Loucy (cell line): ENCODE measurements around the gene KIF11.

Experiments
- H2AFZ ChIP-seq: fragments of 200-600 bp; sonication (generic); 2 replicates; pipeline ENCODE4 v1.6.0; 2016; ENCODE audit warnings: antibody characterized with exemption, mild to moderate bottlenecking, low read length, moderate library complexity
- H3F3A ChIP-seq: fragments of 200-600 bp; 2 replicates; pipeline ENCODE4 v1.6.0; 2016; ENCODE audit warnings: antibody characterized with exemption, low read depth, mild to moderate bottlenecking
- H3K27me3 ChIP-seq: fragments of 200-600 bp; sonication (generic); 2 replicates; pipeline ENCODE4 v1.6.1; 2014; ENCODE audit warnings: low read length, mild to moderate bottlenecking; ENCODE audit not compliant: insufficient read depth, poor library complexity, severe bottlenecking
- H3K36me3 ChIP-seq: fragments of 200-600 bp; sonication (generic); 2 replicates; pipeline ENCODE4 v1.6.1; 2016; ENCODE audit warnings: low read length; ENCODE audit not compliant: insufficient read depth
- H3K4me1 ChIP-seq: fragments of 200-600 bp; sonication (generic); 2 replicates; pipeline ENCODE4 v1.5.1; 2014; ENCODE audit warnings: low read length, mild to moderate bottlenecking; ENCODE audit not compliant: insufficient read depth, poor library complexity, severe bottlenecking
- H3K4me2 ChIP-seq: fragments of 200-600 bp; sonication (generic); 2 replicates; pipeline ENCODE4 v1.6.0; 2014; ENCODE audit warnings: antibody characterized with exemption, low read length, low read depth, mild to moderate bottlenecking; ENCODE audit not compliant: poor library complexity, severe bottlenecking
- H3K4me3 ChIP-seq: fragments of 200-600 bp; sonication (generic); 2 replicates; pipeline ENCODE4 v1.5.1; 2014; ENCODE audit warnings: low read length, mild to moderate bottlenecking, mixed read lengths; ENCODE audit not compliant: poor library complexity, severe bottlenecking
- H3K79me2 ChIP-seq: fragments of 200-600 bp; sonication (generic); 2 replicates; pipeline ENCODE4 v1.6.1; 2014; ENCODE audit warnings: low read length; ENCODE audit not compliant: insufficient read depth
- H3K9ac ChIP-seq: fragments of 200-600 bp; sonication (generic); 2 replicates; pipeline ENCODE4 v1.6.0; 2014; ENCODE audit warnings: mild to moderate bottlenecking, low read depth, low read length, moderate library complexity; ENCODE audit not compliant: poor library complexity, severe bottlenecking
- H3K9me2 ChIP-seq: fragments of 200-600 bp; sonication (generic); replicated peaks from 2 replicates; pipeline ENCODE4 v1.6.1; 2016; ENCODE audit warnings: low read depth, low read length, mixed read lengths
- H3K9me3 ChIP-seq: fragments of 200-600 bp; sonication (generic); 2 replicates; pipeline ENCODE4 v1.6.1; 2014; ENCODE audit warnings: mild to moderate bottlenecking, antibody characterized with exemption, low read length, low read depth; ENCODE audit not compliant: insufficient read depth
- H4K20me1 ChIP-seq: fragments of 200-600 bp; sonication (generic); 2 replicates; pipeline ENCODE4 v1.6.0; 2014; ENCODE audit warnings: antibody characterized with exemption, low read length, mild to moderate bottlenecking; ENCODE audit not compliant: insufficient read depth, poor library complexity, severe bottlenecking
- CTCF ChIP-seq: fragments of 200-600 bp; sonication (generic); conservative IDR thresholded peaks from 2 replicates; pipeline ENCODE4 v1.5.1; 2014; ENCODE audit warnings: mild to moderate bottlenecking, antibody characterized with exemption, low read length
- EZH2phosphoT487 ChIP-seq: fragments of 200-600 bp; IDR thresholded peaks from 2 replicates; pipeline ENCODE4 v1.6.1; 2018; ENCODE audit warnings: antibody characterized with exemption, mild to moderate bottlenecking, moderate library complexity, borderline replicate concordance

The KIF11 gene

DNA sequence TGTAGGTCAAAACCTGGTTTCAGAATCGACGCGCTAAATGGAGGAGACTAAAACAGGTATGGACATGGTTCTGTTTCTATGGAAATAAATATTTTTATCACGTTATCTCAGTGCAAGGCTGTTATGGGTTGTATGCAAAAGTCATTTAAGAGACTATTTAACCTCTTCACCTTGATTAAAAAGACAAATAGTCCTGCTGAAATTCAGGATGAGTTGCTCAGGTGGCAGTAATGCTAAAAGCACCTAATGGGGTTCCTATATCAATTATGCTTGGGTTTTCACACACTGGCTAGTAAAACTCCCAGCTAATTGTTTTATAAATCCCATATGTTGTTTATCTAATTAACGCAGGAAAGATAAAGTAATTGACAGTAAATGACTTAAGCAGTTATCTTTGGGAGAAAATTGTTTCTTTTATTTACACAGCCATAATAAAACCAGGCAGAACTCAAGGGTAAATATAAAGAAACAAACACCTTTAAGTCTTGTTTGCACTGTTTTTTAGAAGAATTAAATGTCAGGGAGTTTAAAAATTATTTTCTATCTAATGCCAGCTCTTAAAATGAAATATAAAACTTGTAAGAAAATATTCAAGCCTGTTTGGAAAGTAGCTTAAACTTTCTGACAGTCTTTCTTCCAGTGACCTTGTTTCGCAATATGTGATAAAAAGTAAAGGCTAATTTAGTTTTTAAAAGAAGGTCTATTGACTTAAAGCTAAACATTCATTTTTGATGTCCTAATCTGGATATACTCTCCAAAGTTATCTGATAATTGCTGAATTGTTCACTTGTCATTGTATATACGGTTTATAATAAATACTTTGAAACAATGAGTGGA, 100.0 kb downstream of the KIF11 start:
- peaks cover 22% of the 10 kb centered on the region for H3F3A ChIP-seq
- H3K79me2 ChIP-seq = peaks cover 78% of the 10 kb centered on the region
- H3K9me3 ChIP-seq = no peaks in the 10 kb centered on the region
- no peak for TF ChIP-seq EZH2phosphoT487
- no peak for TF ChIP-seq CTCF
- peaks cover 40% of the 10 kb centered on the region for H3K36me3 ChIP-seq
- peak overlapping the region; percentile 97 for H3K9ac ChIP-seq
- H4K20me1 ChIP-seq = peaks cover 56% of the 10 kb centered on the region
- no peak overlapping the region for H2AFZ ChIP-seq
- no peaks in the 10 kb centered on the region for H3K9me2 ChIP-seq
- peak overlapping the region; percentile 94 for H3K4me3 ChIP-seq
- peaks cover 54% of the 10 kb centered on the region for H3K4me1 ChIP-seq
- peak overlapping the region; percentile 94 for H3K4me2 ChIP-seq
- peaks cover 18% of the 10 kb centered on the region for H3K27me3 ChIP-seq

DNA sequence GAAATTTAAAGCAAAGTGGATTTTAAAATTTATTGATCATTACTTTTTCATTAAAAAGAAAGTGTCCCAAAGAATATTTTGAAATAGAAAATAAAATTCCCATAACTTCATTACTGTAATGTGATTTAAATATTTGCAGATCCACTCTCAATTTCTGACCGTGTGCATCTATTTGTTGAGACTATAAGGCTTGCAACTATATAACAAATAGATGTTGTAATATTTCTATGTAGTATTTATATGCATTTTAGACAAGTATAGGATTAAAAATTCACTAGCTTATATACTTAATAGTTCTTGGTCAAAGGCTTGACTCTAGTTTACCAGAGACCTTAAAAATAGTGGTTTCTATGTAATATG, 100.6 kb downstream of the KIF11 start:
- Histone ChIP-seq H3K9ac (peak overlapping the region; percentile 97), H3F3A (peaks cover 26% of the 10 kb centered on the region), H3K27me3 (peaks cover 18% of the 10 kb centered on the region), H3K9me2 (no peaks in the 10 kb centered on the region), H3K36me3 (peaks cover 40% of the 10 kb centered on the region), H3K79me2 (peaks cover 72% of the 10 kb centered on the region), H3K4me3 (peak overlapping the region; percentile 94), H2AFZ (no peak overlapping the region), H4K20me1 (peaks cover 52% of the 10 kb centered on the region), H3K4me1 (peaks cover 53% of the 10 kb centered on the region), H3K9me3 (no peaks in the 10 kb centered on the region), H3K4me2 (peak overlapping the region; percentile 94)
- no peak for TF ChIP-seq CTCF
- no peak for TF ChIP-seq EZH2phosphoT487

DNA sequence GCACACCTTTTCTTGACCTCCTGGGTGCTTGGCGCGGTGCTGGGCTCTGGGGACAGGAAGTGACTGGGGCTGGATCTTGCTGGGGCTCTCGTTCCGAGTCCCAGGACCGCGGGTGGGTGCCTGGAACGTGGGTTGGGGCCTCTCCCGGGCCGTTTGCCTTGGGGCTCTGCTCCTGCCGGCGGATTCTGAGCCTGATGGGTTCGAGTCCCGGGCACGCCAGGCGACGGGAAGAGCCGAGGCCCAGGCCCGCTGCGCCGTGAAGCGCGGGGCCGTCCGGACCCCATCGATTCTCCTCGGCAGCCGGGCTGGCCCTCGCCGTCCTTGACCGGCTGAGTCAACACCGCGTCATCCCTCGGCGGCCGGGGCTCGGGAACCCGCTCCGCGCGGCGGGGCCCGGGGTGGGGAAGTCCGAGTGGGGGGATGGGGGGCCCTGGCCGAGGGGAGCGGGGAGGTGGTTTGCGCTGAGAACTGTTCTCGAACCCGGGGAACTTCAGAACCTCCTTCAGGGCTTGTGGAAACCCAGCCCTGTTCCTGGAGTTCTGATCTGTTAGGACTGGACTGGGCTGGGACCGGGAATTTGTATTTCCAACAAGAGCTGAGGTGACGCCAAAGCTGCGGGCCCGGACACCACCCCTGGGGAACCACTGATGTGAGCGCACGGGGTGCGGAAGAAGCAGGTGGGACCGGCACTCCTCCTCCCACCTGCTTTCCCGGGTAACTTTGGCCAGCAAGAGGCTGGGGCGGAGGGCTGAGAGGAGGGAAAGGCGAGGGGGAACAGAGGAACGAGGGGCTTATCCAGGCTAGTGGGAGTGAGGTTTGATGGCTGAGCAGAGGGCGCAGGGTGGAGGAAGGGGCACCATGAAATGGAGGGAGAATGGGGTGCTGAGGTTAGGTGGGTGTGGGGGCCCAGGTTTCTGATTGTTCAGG, 103.0 kb downstream of the KIF11 start:
- Histone ChIP-seq H3K4me1 (peaks cover 54% of the 10 kb centered on the region), H3K27me3 (peaks cover 13% of the 10 kb centered on the region), H3K9me3 (no peaks in the 10 kb centered on the region), H3K36me3 (peaks cover 40% of the 10 kb centered on the region), H3K4me2 (peak overlapping the region; percentile 94), H3K9me2 (no peaks in the 10 kb centered on the region), H2AFZ (no peak overlapping the region), H3F3A (peaks cover 19% of the 10 kb centered on the region), H3K79me2 (peaks cover 60% of the 10 kb centered on the region), H4K20me1 (peaks cover 48% of the 10 kb centered on the region), H3K4me3 (peak overlapping the region; percentile 94), H3K9ac (no peak overlapping the region)
- no peak for TF ChIP-seq EZH2phosphoT487
